ES-I3 (cell line): ENCODE measurements around the gene HIPK3.

ENCODE experiments used
- H3K36me3 ChIP-seq: 2 replicates; pipeline ENCODE4 v1.6.1; 2013; ENCODE audit warnings: mild to moderate bottlenecking, low read length, control low read depth, moderate library complexity; ENCODE audit not compliant: insufficient read depth
- H3K4me1 ChIP-seq: 2 replicates; pipeline ENCODE4 v1.6.1; 2013; ENCODE audit warnings: mild to moderate bottlenecking, control low read depth, low read length; ENCODE audit not compliant: insufficient read depth
- H3K9ac ChIP-seq: 2 replicates; pipeline ENCODE4 v1.6.1; 2013; ENCODE audit warnings: low read depth, mild to moderate bottlenecking, low read length, moderate library complexity
- H3K9me3 ChIP-seq: 2 replicates; pipeline ENCODE4 v1.6.1; 2013; ENCODE audit warnings: mild to moderate bottlenecking, low read length, moderate library complexity; ENCODE audit not compliant: control insufficient read depth, insufficient read depth

Gene HIPK3

DNA sequence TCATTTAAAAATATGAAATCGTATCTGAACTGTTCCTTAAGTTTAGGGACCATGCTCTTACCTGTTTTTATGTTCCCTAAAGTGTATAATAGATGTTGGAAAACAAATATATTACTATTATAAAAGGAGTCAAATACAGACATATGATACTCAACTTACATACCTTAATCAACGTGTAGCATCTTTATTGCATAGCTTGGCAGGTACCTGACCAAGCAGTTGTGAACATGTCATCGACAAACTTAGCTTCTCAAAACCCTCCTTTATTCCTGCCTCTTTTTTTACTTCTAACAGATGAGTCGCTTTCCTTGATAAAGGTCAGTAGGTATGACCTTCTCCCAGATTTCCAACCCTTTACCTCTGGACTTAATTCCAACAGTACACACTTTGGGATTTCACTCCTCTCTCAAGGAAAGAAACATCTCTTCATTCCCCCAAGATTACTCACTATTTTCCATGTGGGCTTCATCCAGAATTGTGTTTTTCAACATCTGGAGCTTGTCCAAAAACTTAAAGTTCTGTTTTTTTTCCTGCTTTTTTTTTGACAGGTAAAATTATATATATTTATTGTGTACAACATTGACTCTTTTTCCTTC is 11.9 kb downstream of the HIPK3 start:
- Histone ChIP-seq H3K36me3 (no peaks in the 10 kb centered on the region), H3K4me1 (no peaks in the 10 kb centered on the region), H3K9ac (no peak overlapping the region), H3K9me3 (no peaks in the 10 kb centered on the region)

DNA sequence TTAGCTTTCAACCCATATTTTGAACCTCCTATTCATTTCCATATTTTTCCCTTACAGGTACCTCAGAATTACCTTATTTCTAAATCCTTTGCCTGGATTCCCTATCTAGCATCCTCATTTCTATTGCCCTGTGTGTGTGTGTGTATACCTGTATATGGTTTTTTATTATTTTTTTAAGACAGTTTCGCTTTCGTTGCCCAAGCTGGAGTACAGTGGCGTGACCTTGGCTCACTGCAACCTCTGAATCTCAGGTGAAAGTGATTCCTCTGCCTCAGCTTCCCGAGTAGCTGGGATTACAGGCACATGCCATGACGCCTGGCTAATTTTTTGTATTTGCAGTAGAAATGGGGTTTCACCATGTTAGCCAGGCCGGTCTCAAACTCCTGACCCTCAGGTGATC is 12.6 kb downstream of the HIPK3 start:
- no peaks in the 10 kb centered on the region for H3K36me3 ChIP-seq
- no peaks in the 10 kb centered on the region for H3K9me3 ChIP-seq
- no peaks in the 10 kb centered on the region for H3K4me1 ChIP-seq
- H3K9ac ChIP-seq = no peak overlapping the region

DNA sequence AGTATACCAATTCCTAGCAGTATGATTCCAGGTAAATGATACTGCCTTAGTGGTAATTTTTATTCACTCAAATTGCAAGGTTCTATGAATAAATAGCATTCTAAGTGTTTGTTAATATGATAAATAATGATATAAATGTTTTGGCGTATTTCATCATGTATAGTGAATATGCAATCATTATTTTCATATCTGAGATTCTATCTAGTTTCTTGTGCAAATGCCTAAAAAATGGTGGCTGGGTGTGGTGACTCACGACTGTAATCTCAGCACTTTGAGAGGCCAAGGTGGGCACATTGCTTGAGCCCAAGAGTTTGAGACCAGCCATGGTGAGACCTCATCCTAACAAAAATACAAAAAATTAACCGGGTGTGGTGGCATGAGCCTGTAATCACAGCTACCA is 13.9 kb downstream of the HIPK3 start:
- Histone ChIP-seq H3K9ac (no peak overlapping the region), H3K9me3 (no peaks in the 10 kb centered on the region), H3K4me1 (no peaks in the 10 kb centered on the region), H3K36me3 (no peaks in the 10 kb centered on the region)

- no peaks in the 10 kb centered on the region for H3K4me1 ChIP-seq
Measured at GRCh38 chr11:33272338-33273107, 15.3 kb downstream of the HIPK3 start.

DNA sequence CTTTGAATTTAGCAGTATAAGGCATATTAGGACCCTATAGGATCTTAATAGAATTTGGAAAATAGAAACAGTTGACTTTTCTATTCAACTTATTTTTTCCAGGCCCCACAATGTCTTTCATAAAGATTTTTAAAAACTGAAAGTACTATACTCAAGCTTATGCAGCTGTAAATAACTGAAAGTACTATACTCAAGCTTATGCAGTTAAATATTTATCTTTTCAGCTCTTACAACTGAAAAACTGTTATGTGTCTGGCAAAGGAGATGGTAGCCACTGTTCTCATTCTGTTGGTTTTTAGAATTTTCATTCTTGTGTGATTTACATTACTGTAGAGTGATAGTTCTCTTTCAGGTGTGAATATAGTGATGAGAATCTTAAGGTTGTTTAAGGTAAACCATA is 16.5 kb downstream of the HIPK3 start:
- Histone ChIP-seq H3K36me3 (no peaks in the 10 kb centered on the region), H3K4me1 (no peaks in the 10 kb centered on the region), H3K9me3 (no peaks in the 10 kb centered on the region), H3K9ac (no peak overlapping the region)

More at GRCh38 chr11:33272338-33273107, 15.3 kb downstream of the HIPK3 start:
- H3K9ac ChIP-seq = no peak overlapping the region
- no peaks in the 10 kb centered on the region for H3K36me3 ChIP-seq
- no peaks in the 10 kb centered on the region for H3K9me3 ChIP-seq

DNA sequence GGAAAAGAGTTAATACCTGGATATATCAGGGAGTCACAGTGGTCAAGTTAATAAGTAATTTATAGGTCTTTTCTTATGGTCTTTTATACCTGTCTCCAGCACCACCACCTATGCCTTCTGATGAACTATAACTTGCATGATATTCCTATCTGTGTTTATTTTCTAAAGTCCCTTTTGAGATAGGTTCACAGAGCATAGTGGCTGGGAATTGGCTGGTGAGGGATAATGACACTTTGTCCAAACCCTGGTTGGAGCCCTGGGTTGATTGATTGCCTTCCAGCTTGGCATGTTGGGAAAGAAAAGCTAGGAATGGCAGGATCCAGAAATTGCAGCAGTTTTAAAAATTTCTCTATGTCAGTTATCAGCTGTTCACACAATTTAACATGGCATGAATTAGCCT is 23.2 kb downstream of the HIPK3 start:
- no peaks in the 10 kb centered on the region for H3K9me3 ChIP-seq
- no peaks in the 10 kb centered on the region for H3K36me3 ChIP-seq
- H3K4me1 ChIP-seq = no peaks in the 10 kb centered on the region
- H3K9ac ChIP-seq = no peak overlapping the region

DNA sequence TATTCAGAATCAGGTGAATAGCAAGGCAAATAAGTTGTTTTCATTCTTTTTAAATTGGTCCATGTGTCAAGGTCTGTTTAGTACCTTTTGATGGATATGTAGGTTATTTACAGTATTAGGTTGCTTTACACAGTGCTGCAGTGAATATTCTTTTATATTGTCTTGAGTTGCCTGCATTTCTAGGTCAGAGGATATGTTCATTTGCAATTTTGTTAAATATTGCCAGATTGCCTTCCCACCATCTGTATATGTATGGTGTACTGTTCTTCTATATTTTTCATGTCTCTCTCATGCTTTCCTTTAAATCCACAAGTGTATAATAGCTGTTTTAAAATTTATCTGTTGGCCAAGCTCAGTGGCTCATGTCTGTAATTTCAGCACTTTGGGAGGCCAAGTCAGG is 24.6 kb downstream of the HIPK3 start:
- Histone ChIP-seq H3K9ac (no peak overlapping the region), H3K4me1 (no peaks in the 10 kb centered on the region), H3K36me3 (no peaks in the 10 kb centered on the region), H3K9me3 (no peaks in the 10 kb centered on the region)

- Histone ChIP-seq H3K36me3 (no peaks in the 10 kb centered on the region; the same call in 1 of the 2 replicates), H3K4me1 (no peaks in the 10 kb centered on the region), H3K9me3 (no peaks in the 10 kb centered on the region), H3K9ac (no peak overlapping the region)
Measured at GRCh38 chr11:33284818-33285217, 27.6 kb downstream of the HIPK3 start.

DNA sequence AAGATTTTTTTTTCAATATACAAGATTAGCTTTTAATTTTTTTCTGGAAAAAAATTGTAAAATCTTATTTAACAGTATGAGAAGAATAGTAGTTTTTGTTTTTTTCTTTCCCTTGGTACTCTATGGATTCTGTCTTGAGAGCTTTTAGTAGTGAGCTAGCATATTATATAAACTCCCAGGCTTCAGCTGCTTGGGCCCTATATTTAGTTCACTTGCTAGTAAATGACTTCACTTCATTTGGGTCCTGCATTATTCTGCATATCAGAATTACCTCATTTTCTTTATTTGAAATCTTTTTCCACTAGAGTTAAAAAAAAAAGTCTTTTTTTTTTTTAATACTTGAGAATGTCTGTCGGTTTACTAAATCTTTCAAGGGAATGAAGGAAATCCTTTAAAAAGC is 33.1 kb downstream of the HIPK3 start:
- H3K36me3 ChIP-seq = no peaks in the 10 kb centered on the region; the same call in 1 of the 2 replicates
- no peaks in the 10 kb centered on the region for H3K4me1 ChIP-seq
- H3K9ac ChIP-seq = no peak overlapping the region
- H3K9me3 ChIP-seq = no peaks in the 10 kb centered on the region

DNA sequence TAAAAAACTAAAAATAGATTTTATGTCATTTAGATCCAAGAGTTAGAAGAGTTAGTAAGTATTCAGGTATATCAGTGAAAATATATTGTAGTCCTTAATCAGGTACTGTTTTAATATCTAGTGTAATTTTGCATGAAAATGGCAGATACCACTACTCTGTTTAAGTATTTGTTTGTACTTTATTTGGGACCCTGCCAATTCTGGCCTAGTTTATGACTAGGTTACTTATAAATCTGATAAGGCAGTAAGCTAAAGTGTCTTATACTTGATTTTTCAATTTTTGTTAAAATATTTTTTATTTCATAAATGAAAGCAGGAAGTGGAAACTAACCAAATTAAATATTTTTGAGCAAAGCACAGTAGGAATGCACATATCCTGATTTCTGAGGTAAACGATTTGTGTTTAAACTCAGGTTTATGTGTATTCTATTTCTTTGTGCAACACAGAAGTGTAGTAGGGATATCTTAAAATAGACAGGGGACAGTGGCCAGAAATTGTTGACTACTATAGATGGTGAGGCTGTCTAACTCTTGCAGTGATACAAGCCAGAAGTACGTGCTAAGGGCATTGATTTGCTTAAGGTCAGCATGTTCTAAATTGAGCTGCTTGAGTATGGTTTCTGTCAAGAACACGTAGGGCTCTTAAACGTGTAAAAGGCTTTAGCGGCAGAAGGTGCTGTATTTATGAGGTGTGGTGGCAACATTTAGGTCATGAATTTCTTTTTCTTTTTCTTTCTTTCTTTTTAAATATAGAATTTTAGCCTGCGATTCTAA is 34.0 kb downstream of the HIPK3 start:
- no peaks in the 10 kb centered on the region; the same call in 1 of the 2 replicates for H3K36me3 ChIP-seq
- no peaks in the 10 kb centered on the region for H3K9me3 ChIP-seq
- no peaks in the 10 kb centered on the region for H3K4me1 ChIP-seq
- no peak overlapping the region for H3K9ac ChIP-seq

DNA sequence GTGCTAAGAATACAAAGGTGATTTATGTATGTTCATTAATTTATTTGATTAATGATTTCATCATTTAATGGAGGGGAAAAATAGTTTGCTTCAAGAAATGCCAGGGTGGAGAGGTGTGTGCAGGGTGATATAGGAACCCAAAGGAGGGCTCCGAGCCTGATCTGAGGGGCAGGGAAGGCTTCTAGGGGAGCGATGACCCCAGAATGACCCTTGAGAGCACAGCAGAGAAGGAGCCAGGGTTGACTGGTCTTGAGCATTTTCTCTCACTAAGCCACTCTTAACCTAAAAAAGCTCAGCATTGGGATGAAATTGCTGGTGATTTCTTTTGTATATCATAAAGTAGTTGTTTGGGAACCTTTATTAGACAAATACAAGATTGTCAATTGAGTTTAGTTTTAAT is 35.1 kb downstream of the HIPK3 start:
- Histone ChIP-seq H3K4me1 (no peaks in the 10 kb centered on the region), H3K9me3 (no peaks in the 10 kb centered on the region), H3K9ac (no peak overlapping the region), H3K36me3 (no peaks in the 10 kb centered on the region; the same call in 1 of the 2 replicates)

DNA sequence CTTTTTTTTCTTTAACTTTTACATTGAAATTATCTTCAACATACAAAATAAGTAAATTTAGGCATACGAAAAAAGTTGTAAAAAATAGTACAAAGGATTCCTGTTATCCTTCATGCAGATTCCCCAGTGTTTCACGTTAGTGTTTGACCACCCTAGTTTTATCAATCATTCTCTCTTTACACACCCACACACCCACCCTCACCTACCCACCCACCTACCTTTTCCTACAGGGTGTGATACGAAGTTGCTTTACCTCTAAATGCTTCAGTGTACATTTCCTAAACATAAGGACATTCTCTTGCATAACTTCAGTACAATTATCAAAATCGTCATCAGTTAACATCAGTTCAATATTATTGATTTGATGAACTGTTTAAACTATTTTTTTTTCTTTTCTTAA is 37.0 kb downstream of the HIPK3 start:
- Histone ChIP-seq H3K4me1 (no peaks in the 10 kb centered on the region), H3K9ac (no peak overlapping the region), H3K36me3 (no peaks in the 10 kb centered on the region; the same call in 1 of the 2 replicates), H3K9me3 (no peaks in the 10 kb centered on the region)

- Histone ChIP-seq H3K9me3 (no peaks in the 10 kb centered on the region), H3K4me1 (no peaks in the 10 kb centered on the region), H3K9ac (no peak overlapping the region), H3K36me3 (no peaks in the 10 kb centered on the region; the same call in 1 of the 2 replicates)
Measured at GRCh38 chr11:33294797-33295196, 37.6 kb downstream of the HIPK3 start.

DNA sequence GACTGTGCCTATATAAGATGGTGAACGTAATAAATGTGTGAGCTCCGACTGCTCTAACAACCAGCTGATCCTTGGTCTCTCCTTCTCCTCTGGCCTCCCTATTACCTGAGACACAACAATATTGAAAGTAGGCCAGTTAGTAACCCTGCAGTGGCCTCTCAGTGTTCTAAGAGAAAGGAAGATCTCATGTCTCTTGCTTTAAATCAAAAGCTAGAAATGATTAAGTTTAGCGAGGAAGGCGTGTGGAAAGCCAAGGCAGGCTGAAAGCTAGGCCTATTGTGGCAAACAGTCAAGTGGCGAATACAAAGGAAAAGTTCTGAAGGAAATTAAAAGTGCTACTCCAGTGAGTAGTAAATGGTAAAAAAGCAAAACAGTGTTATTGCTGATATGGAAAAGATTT is 39.5 kb downstream of the HIPK3 start:
- Histone ChIP-seq H3K9ac (no peak overlapping the region), H3K36me3 (no peaks in the 10 kb centered on the region; the same call in 1 of the 2 replicates), H3K4me1 (no peaks in the 10 kb centered on the region), H3K9me3 (no peaks in the 10 kb centered on the region)
